HL-60 (cell line): ENCODE results near the gene GUCA1A.
"Not testable (repeated sequence)": the region's sequence is repeated elsewhere in the genome, so short reads cannot be mapped to it uniquely, and the experiment has no call there.

Experiments used
- DNase-seq, 2 experiments: peaks; one replicate each; pipeline ENCODE4 v3.0.0-alpha.2; 2010 to 2020; ENCODE audit warnings: low read depth in 1 of 2, low spot score in 1 of 2
- H3K27ac ChIP-seq: fragments of 250-450 bp; sonication (Bioruptor Pico); replicated peaks from 2 replicates; pipeline ENCODE4 v1.5.1; 2020; ENCODE audit warnings: mild to moderate bottlenecking, moderate library complexity
- H3K27me3 ChIP-seq: fragments of 250-450 bp; sonication (Bioruptor Pico); 2 replicates; pipeline ENCODE4 v1.5.1; 2021; ENCODE audit warnings: mild to moderate bottlenecking, moderate library complexity; ENCODE audit not compliant: insufficient read depth, poor library complexity, severe bottlenecking
- H3K4me3 ChIP-seq: replicated peaks from 2 replicates; pipeline ENCODE4 v1.5.1; 2011; ENCODE audit warnings: mild to moderate bottlenecking, control low read depth, low read length; ENCODE audit not compliant: insufficient read depth
- CTCF ChIP-seq: IDR thresholded peaks from one replicate; pipeline ENCODE4 v1.5.1; 2011; ENCODE audit warnings: low read length, control low read depth, inconsistent platforms; ENCODE audit not compliant: insufficient read depth
- GABPA ChIP-seq: IDR thresholded peaks from 2 replicates; pipeline ENCODE4 v1.6.1; 2012; ENCODE audit warnings: low read depth
- POLR2AphosphoS5 ChIP-seq: IDR thresholded peaks from 2 replicates; pipeline ENCODE4 v1.6.1; 2012; ENCODE audit warnings: low read depth
- REST ChIP-seq: IDR thresholded peaks from 2 replicates; pipeline ENCODE4 v1.6.1; 2012; ENCODE audit warnings: low read depth; ENCODE audit not compliant: insufficient replicate concordance
- SPI1 ChIP-seq: IDR thresholded peaks from 2 replicates; pipeline ENCODE4 v1.6.1; 2012; ENCODE audit warnings: low read depth, mild to moderate bottlenecking, borderline replicate concordance

Gene GUCA1A

GRCh38 chr6:42185597-42185996 lies 12.4 kb downstream of the GUCA1A start:
- no peaks in the 10 kb centered on the region for H3K27me3 ChIP-seq
- no peak for DNase-seq

GRCh38 chr6:42188406-42188805 lies 15.2 kb downstream of the GUCA1A start:
- Histone ChIP-seq H3K4me3 (no peak overlapping the region), H3K27ac (no peak overlapping the region), H3K27me3 (no peaks in the 10 kb centered on the region)
- no peak for DNase-seq
- TF ChIP-seq SPI1 (no peak), GABPA (no peak), CTCF (no peak), REST (no peak), POLR2AphosphoS5 (no peak)

More at GRCh38 chr6:42185597-42185996, 12.4 kb downstream of the GUCA1A start:
- no peak for TF ChIP-seq GABPA
- Histone ChIP-seq H3K27ac (no peak overlapping the region), H3K4me3 (no peak overlapping the region)

- no peak for DNase-seq
- no peak overlapping the region for H3K4me3 ChIP-seq
- H3K27ac ChIP-seq, result no peak overlapping the region
- TF ChIP-seq REST, result no peak
- no peak for TF ChIP-seq SPI1
- TF ChIP-seq CTCF, result no peak
- no peak for TF ChIP-seq GABPA
- TF ChIP-seq POLR2AphosphoS5, result no peak
- H3K27me3 ChIP-seq, result no peaks in the 10 kb centered on the region
Observed at GRCh38 chr6:42190554-42191183, 17.5 kb downstream of the GUCA1A start.

GRCh38 chr6:42192385-42192784 lies 19.2 kb downstream of the GUCA1A start:
- not testable (repeated sequence) for H3K27me3 ChIP-seq, H3K27ac ChIP-seq, H3K4me3 ChIP-seq, DNase-seq

- no peaks in the 10 kb centered on the region for H3K27me3 ChIP-seq
- TF ChIP-seq GABPA (no peak), SPI1 (no peak), CTCF (no peak), REST (no peak), POLR2AphosphoS5 (no peak)
- no peak for DNase-seq
- H3K4me3 ChIP-seq, result no peak overlapping the region
- no peak overlapping the region for H3K27ac ChIP-seq
Observed at GRCh38 chr6:42193491-42193894, 20.3 kb downstream of the GUCA1A start.
